A673 (cell line): ENCODE results near the gene PLPP2.

Source experiments
- EZH2 ChIP-seq: fragments of 200-600 bp; sonication (generic); IDR thresholded peaks from 2 replicates; pipeline ENCODE4 v1.6.1; 2017; ENCODE audit warnings: borderline replicate concordance, low read depth, mild to moderate bottlenecking, mixed read lengths, antibody characterized with exemption, low read length; ENCODE audit not compliant: poor library complexity, severe bottlenecking
- TF ChIP-seq, protein P1 (sequence below): fragments of 300-800, 200-600 bp; sonication (generic); conservative IDR thresholded peaks from 2 replicates; pipeline ENCODE4 v1.5.1; 2017; ENCODE audit warnings: low read depth, mild to moderate bottlenecking, antibody characterized with exemption, low read length, moderate library complexity, mixed read lengths

DNA sequence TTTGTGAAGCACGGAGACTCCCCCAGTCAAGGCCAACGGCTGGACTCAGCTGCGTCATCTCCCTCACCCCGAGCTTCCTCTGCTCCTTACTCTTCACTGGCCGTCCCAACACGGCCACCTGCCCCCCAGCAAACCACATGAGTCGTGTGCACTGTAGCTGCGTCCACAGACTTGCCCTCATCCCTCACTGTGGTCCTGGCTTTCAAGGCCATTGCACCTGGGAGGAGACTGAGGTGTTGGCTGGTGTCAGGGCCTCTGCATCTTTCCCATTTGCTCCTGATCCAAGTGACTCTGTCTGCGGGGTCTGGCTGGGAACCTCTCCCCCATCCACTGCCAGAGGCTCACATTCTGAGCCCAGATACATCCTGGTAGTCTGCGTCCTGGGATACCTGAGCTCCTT, 11.5 kb downstream of the PLPP2 start:
- TF ChIP-seq, protein P1, sequence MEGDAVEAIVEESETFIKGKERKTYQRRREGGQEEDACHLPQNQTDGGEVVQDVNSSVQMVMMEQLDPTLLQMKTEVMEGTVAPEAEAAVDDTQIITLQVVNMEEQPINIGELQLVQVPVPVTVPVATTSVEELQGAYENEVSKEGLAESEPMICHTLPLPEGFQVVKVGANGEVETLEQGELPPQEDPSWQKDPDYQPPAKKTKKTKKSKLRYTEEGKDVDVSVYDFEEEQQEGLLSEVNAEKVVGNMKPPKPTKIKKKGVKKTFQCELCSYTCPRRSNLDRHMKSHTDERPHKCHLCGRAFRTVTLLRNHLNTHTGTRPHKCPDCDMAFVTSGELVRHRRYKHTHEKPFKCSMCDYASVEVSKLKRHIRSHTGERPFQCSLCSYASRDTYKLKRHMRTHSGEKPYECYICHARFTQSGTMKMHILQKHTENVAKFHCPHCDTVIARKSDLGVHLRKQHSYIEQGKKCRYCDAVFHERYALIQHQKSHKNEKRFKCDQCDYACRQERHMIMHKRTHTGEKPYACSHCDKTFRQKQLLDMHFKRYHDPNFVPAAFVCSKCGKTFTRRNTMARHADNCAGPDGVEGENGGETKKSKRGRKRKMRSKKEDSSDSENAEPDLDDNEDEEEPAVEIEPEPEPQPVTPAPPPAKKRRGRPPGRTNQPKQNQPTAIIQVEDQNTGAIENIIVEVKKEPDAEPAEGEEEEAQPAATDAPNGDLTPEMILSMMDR: no peak
- TF ChIP-seq EZH2: no peak
